HG03135 (cell line): ENCODE data around the gene PRXL2B.

Experiments used
- ATAC-seq: cut with Tn5 transposase; IDR thresholded peaks from one replicate; pipeline ENCODE4 v1.9.1; 2021; ENCODE audit warnings: mild to moderate bottlenecking, moderate library complexity; ENCODE audit not compliant: unreplicated experiment

PRXL2B gene

DNA sequence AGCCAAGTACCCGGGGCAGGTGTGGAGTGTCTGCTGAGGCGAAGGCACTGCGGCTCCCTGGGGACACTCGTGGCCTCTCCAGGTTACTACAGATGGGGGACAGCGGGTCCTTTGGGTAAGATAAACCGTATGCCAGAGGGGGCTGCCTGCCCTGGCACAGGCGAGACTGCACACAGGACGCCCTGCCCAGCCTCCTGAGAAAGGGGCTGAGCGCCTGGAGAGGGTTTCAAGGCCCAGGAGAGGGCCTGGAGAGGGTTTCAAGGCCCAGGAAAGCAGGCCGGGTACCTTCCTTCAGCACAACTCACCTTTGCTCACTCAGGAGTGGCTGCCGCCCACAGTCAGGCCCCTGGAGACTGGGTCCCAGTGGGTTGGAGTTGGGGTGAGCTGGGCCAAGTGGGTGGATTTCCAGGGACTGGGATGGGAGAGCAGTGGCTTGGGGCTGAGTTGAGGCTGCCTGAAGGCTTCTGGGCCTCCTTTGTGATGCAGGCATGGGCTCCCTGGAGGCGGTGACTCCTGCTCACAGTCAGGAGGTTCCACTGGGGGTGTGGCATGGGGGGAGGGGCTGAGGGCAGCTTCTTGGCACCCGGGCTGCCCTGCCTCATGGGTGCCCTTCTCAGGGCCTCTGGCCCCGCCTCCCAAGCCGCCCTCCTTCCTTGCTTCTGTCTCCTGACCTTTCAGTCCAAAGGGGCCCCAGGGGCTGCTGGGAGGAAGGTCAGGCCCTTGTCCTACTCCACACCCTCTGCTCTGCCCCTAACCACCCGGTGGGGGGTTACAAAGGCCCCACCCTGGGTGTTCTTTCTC lies 46.2 kb downstream of the PRXL2B start, which contains the start of gene MMEL1:
MMEL1 (minus strand) TSS at position 456 of the 801 bp plus-strand sequence. CDS start 3,532 bp downstream, outside the sequence.
- ATAC-seq: no peak

DNA sequence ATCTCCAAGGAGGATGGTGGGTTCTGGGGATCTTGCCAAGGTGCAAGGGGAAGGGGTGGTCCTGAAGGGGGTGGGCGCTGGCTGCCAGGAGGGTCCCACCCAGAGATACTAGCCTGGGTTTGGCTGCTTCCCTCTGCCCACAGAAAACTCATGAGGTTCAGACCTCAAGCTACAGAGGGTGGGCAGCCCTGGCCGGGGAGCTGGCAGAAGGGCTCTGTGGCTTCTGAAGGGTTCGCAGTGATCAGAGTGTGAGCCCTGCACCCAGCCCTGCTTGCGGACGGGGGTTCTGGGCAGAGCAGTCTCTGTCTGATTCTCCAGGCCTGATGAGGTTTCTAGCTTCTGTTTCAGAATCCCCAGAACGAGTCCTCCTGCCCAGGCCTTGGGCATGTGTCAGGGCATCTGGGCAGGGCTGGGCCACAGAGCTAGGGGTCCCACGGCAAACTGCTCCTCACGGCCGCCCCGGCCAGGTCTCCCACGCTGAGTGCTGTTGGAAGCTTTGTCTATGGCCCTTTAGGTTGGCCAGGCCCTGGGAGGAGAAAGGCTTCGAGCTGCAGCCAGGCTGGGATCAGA lies 46.9 kb downstream of the PRXL2B start:
- ATAC-seq: no peak

DNA sequence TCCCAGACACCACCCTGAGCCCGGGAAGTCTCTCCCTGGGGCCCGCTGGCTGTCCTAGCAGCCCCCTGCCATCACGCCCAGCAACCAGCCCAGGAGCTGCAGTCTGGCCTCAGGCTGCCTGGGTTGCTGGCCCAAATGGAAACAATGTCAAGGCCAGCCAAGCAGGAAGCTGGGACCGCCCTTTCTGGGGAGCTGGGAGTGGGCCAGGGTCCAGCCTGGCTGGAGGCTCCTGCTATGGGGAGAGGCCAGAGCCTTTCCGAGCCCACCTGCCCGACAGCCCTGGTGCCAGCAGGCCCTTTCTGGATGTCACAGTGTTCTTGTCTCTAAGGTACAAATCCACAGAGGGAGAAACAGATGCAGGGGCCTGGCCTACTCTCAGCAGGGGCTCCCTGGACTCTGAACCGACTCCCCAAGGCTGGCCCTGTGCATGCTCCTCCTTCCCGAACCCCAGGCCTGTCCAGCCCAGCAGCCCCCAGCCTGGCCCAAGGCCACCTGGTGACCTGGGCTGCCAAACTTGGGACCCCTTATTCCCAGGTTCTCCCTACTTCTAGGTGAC lies 47.4 kb downstream of the PRXL2B start:
- ATAC-seq: no peak

DNA sequence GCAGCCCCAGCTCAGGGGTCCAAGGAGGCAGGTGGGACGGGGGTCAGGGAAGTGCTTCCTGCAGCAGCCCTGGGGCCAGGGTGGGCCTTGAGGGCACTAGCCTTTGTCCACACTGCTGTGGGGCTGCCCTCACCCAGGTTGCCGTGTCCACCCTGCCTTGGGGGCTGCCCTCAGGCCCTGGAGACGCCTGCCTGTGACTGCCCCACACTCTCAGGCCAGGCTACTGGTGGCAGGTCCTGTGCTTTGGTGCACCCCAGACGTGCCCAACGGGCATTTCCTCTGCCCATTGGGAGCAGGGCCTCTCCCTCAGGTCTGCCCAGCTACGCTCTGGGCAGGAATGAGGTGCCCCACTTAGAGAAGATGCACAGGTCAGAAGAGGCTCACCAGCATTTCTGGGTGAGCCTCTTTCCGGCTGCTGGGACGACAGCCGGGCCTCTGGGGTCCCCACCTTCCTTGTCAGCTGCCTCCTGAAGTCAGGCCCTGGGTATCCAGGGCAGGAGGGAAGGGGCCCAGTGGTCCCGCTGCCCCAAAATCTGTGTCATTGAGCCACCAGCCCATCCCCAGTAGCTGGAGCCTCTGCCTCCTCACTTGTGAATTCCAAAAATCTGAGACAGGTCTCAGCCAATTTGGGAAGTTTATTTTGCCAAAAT lies 48.9 kb downstream of the PRXL2B start:
- no peak for ATAC-seq

DNA sequence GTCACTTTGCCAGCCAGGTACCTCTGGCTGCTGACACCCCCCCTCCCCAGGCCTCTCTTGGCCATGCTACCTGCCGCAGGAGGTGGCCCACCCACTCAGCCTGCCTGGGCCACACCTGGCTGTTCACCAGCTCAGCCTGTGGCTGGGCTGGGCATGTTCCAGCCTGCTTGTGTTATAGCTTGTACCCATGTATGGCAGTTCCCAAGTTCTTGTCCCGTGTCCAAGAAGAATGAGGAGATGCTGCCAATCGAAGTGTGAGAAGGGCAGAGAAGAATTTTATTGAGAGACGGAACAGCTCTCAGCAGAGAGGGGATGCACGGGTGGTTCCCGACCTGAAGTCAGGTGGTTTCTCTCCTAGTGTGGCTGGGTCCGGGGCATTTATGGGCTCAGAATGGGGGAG lies 50.2 kb downstream of the PRXL2B start:
- no peak for ATAC-seq

DNA sequence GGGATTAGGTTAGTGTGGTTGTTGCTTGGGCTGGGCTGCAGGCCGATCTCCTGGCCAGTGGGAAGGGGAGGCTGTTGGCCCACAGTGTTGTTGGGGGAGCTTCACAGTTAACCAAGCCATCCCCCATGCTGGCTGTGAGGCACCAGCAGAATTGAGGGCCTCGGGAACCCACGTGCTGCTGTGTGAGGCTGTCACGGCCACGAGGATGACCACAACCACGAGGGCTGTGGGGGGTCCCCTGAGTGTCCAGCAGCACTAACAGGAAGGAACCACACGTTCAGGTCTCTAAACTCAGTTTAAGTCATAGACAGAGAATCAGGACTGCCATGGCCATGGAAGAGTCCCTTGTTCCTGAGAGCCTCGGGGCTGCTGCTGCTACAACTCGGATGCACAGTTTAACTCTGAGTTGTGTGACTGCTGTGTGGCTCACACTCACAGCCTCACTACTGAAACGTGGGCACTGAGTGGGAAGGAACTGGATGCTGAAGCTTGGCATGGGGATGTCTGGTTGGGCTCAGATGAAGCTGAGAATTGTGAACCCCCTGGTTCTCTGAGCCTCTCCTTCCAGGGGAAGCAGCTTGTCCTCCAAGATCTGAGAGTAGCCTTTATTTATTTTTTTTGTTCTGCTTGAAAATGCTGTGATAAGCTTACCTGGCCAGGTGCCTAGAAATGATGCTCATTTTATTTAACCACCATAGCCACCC lies 51.0 kb downstream of the PRXL2B start:
- no peak for ATAC-seq

DNA sequence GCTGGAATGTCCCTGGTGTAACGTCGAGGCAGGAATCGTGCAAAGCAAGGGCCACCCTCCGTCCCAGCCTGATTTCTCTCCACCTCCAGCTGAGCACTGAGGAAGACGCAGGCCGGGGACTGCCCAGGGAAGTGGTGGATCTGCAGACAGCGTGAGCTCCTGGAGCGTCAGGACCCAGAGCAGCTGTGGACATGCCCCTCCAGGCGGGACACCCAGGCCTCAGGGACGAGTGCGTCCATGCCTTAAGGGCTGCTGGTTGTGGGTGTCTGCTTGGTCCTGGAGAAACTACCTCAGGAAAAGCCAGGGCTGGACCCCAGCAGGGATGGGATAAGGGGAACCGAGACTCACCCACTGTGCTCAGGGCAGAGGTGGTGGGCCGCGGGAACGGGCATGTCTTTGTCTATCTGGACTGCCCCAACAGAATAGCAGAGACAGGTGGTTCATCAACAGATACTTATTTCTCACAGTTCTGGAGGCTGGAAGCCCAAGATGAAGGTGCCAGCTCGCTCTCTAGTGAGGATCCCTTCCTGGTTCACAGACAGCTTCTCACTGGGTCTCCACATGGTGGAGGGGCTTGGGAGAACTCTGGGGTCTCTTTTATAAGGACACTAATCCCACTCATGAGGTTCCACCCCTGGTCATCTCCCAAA lies 52.0 kb downstream of the PRXL2B start:
- no peak for ATAC-seq

DNA sequence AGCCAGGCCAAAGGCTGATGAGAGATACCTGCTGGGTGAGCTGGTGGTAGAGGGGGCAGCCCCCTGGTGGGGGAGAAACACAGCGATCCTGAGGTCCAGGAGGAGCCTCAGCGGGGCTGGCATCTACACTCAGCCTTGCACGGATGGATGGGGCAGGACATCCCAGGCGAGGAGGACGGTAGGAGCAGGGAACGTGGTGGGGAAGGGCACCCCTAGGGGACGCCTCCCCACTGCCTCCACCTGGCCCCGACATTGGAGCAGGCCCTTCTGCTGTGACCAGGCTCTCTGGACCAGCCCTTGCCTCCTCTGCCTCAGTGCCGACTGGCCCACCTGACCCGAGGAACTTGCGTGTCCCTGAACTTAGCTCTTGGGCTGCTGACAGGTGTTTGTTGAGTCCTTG lies 52.6 kb downstream of the PRXL2B start:
- no peak for ATAC-seq

DNA sequence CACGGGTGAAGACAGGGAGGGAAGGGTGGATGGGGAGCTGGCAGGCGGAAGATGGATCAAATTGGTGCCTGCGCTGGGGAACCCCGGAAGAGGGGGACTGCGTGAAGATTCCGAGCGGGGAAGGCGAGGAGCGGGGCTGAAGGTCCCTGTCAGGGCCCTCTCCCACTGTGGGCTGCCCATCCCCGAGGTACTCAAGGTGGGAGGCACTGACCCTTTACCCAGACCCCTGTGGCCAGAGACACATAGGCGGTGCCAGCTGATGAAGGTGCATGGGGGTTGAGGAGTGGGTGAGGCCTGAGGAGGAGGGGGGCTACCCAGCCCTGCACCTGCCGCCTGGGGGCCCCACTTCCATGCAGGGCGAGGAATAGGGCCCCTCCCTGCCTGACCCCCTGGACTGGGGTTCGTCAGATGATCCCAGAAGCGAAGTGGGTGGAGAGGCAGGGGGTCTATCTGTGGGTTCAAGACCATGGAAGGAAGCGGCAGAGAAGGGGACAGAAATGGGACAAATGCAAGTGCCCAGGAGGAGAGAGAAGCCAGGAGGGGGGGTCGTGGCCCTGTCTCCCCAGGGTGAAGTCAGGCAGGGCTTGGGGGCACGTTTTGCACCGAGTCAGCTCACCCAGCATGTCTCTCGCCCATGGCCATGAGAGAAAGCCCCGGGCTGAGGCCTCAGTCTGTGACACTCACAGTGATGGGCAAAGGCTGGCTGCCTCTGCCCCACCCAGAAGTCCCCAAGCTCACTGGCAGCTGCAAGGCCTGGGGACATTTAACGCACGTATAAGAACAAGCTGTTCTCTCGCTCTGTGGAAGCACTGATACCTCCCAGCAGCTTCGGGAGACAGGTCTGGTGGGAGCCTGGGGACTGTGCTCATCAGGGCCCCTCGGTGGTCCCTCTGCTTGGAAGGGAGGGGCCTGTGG lies 53.3 kb downstream of the PRXL2B start:
- no peak for ATAC-seq

DNA sequence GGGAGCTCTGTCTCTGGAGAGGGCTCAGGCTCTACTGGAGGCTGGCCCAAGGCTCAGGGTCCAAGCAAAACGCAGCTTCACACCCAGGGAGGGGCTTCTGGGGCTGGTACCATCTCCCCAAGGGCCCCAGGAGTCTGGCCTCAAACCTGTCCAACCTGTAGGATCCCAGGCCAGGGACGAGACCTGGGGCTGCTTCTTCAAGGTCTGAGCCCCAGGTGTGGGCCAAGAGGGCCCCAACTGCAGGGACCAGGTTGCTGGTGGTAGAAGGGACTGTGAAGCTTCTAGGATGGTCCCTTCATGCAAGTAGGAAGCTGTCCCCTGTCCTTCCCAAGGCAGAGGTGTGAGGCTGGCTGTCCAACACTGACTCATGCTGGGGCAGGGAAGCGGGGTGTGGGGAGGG lies 54.0 kb downstream of the PRXL2B start:
- ATAC-seq: no peak
